Measurements from ENCODE around the gene CRYL1. TPM values are rescaled to one million over a fixed set of nuclear protein-coding genes. Genes with fewer than 3 reads are reported as not detected.

Gene CRYL1
- total and polyA plus RNA-seq, 2 of the 8 experiments (the other 6 are each of a cell fraction or from before 2014, with no cell fraction given): 1.9 to 6.4 TPM

DNA sequence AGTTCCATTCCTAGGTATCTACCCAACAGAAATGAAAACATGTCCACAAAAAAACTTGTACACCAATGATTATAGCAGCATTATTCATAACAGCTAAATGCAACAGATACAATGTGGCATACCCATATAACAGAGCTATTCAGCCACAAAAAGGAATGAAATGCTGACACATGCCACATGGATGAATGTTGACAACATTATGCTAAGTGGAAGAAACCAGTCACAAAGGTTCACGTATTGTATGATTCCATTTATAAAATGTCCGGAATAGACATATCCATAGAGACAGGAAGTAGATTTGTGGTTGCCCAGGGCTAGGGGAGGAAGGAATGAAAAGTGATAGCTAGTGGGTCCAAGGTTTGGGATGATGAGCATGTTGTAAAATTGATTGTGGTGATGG, 10.8 kb downstream of the CRYL1 start (continued):
- TF ChIP-seq, protein P1, sequence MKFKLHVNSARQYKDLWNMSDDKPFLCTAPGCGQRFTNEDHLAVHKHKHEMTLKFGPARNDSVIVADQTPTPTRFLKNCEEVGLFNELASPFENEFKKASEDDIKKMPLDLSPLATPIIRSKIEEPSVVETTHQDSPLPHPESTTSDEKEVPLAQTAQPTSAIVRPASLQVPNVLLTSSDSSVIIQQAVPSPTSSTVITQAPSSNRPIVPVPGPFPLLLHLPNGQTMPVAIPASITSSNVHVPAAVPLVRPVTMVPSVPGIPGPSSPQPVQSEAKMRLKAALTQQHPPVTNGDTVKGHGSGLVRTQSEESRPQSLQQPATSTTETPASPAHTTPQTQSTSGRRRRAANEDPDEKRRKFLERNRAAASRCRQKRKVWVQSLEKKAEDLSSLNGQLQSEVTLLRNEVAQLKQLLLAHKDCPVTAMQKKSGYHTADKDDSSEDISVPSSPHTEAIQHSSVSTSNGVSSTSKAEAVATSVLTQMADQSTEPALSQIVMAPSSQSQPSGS (IDR thresholded peaks at IDR 0.05; ENCODE audit: low read length): no peak
- TF ChIP-seq CHD1 (IDR thresholded peaks at IDR 0.05; ENCODE audit: low read depth, low read length) (no peak), TEAD4 (IDR thresholded peaks at IDR 0.05; ENCODE audit: low read depth, low read length) (no peak)
